K562 (cell line): ENCODE results near the gene RHBDL3. TPM values are rescaled to one million over a fixed set of nuclear protein-coding genes. Genes with fewer than 3 reads are reported as not detected.

Experiments
- CTBP1 ChIP-seq: fragments of 450-650 bp; IDR thresholded peaks from 2 replicates; pipeline ENCODE4 v1.6.1; 2016; ENCODE audit warnings: borderline replicate concordance
- GTF2E2 ChIP-seq: fragments of 200-800 bp; sonication (Bioruptor generic); IDR thresholded peaks from 2 replicates; pipeline ENCODE4 v1.6.1; 2016; ENCODE audit warnings: missing genetic modification characterization, missing compliant biosample characterization
- HDAC2 ChIP-seq: fragments of 450-650 bp; IDR thresholded peaks from 2 replicates; pipeline ENCODE4 v1.6.1; 2016; ENCODE audit warnings: mild to moderate bottlenecking
- NCOA2 ChIP-seq, 2 experiments: fragments of 450-650 bp; IDR thresholded peaks; 2 replicates each; pipeline ENCODE4 v1.6.1; 2018; ENCODE audit warnings: mild to moderate bottlenecking in 2 of 2, moderate library complexity in 1 of 2; ENCODE audit not compliant: partially characterized antibody in 2 of 2
- NCOR1 ChIP-seq: fragments of 450-650 bp; IDR thresholded peaks from 2 replicates; pipeline ENCODE4 v1.6.1; 2016; ENCODE audit warnings: mild to moderate bottlenecking, moderate library complexity
- NRF1 ChIP-seq, 2 experiments: fragments of 450-650 bp; IDR thresholded peaks in 1 of 2; conservative IDR thresholded peaks in 1 of 2; 2 replicates each; pipeline ENCODE4 v1.6.1; 2014; ENCODE audit warnings: mild to moderate bottlenecking in 2 of 2
- PHF8 ChIP-seq: fragments of 200-600 bp; sonication (generic); IDR thresholded peaks from 2 replicates; pipeline ENCODE4 v1.6.1; 2012; ENCODE audit warnings: mixed run types, mild to moderate bottlenecking, inconsistent platforms, low read length, moderate library complexity, borderline replicate concordance
- POLR2AphosphoS5 ChIP-seq: IDR thresholded peaks from 2 replicates; pipeline ENCODE4 v1.6.1; 2011; ENCODE audit warnings: mild to moderate bottlenecking, low read depth, low read length, moderate library complexity; ENCODE audit not compliant: control insufficient read depth, insufficient read depth
- RAD51 ChIP-seq: fragments of 450-650 bp; IDR thresholded peaks from 2 replicates; pipeline ENCODE4 v1.7.1; 2016; ENCODE audit warnings: low read depth, mild to moderate bottlenecking, borderline replicate concordance
- SAFB ChIP-seq: fragments of 200-400 bp; formaldehyde crosslinking; IDR thresholded peaks from 2 replicates; pipeline ENCODE4 v1.6.1; 2017; ENCODE audit warnings: low read depth, low read length, borderline replicate concordance
- SLC30A9 ChIP-seq: fragments of 250-450 bp; sonication (Bioruptor Pico); IDR thresholded peaks from 2 replicates; pipeline ENCODE4 v1.8.0; 2022; ENCODE audit warnings: mild to moderate bottlenecking, moderate library complexity
- SMARCA4 ChIP-seq: fragments of 450-650 bp; IDR thresholded peaks from 2 replicates; pipeline ENCODE4 v1.6.1; 2016
- STAT5B ChIP-seq: fragments of 250-450 bp; sonication (Bioruptor Pico); IDR thresholded peaks from 2 replicates; pipeline ENCODE4 v1.8.0; 2021; ENCODE audit warnings: mild to moderate bottlenecking, inconsistent platforms
- ZNF174 ChIP-seq: fragments of 250-450 bp; sonication (Bioruptor Pico); IDR thresholded peaks from 2 replicates; pipeline ENCODE4 v1.4.0; 2020; ENCODE audit warnings: mild to moderate bottlenecking
- ZNF316 ChIP-seq: fragments of 450-650 bp; IDR thresholded peaks from 2 replicates; pipeline ENCODE4 v1.6.1; 2016
- polyA plus RNA-seq, 8 experiments: library from polyadenylated mRNA; depleted of rRNA in 4 of 8; stranded (reverse) in 5 of 8; unstranded in 3 of 8; fragments of >200 nt; fragmentation: Nextera tagmentation in 2 of 8; fragmentation: Illumina TruSeq in 1 of 8; extraction: Ambion mirVana in 2 of 8; extraction: Trizol in 1 of 8; gene quantifications; 2 replicates each; pipeline versions ENCODE4 v1.2.1 to v1.2.3, GENCODE V29; 2011 to 2014; ENCODE audit warnings: inconsistent platforms in 1 of 8, missing spikeins in 1 of 8
- total RNA-seq, 7 experiments: library from RNA; depleted of rRNA in 6 of 7; stranded (reverse); fragments of >200 nt in 6 of 7; fragmentation: Illumina TruSeq in 2 of 7; extraction: Trizol in 2 of 7; gene quantifications; 2 replicates each; pipeline versions ENCODE4 v1.2.1 to v1.2.3, GENCODE V29; 2011 to 2021; ENCODE audit warnings: low replicate concordance in 1 of 7
- TF ChIP-seq, protein P1 (sequence below), 2 experiments: IDR thresholded peaks in 1 of 2; conservative IDR thresholded peaks in 1 of 2; 2 replicates each; pipeline ENCODE4 v1.6.1; 2016; ENCODE audit warnings: low read depth in 2 of 2, mild to moderate bottlenecking in 1 of 2, missing compliant biosample characterization in 1 of 2, missing genetic modification characterization in 1 of 2, moderate library complexity in 1 of 2
- TF ChIP-seq, protein P2 (sequence below): fragments of 450-650 bp; IDR thresholded peaks from 2 replicates; pipeline ENCODE4 v1.6.1; 2016; ENCODE audit warnings: antibody characterized with exemption
- TF ChIP-seq, protein P3 (sequence below): fragments of 250-450 bp; sonication (Bioruptor Pico); IDR thresholded peaks from 2 replicates; pipeline ENCODE4 v1.8.0; 2021; ENCODE audit warnings: mild to moderate bottlenecking, moderate library complexity
- TF ChIP-seq, protein P4 (sequence below), 2 experiments: fragments of 150-350 bp in 1 of 2; IDR thresholded peaks; 2 replicates each; pipeline ENCODE4 v1.6.1; 2012 to 2016; ENCODE audit warnings: low read depth in 2 of 2, low read length in 2 of 2, mild to moderate bottlenecking in 1 of 2, moderate library complexity in 1 of 2

Gene RHBDL3
- total and polyA plus RNA-seq, 9 of the 15 experiments (the other 6 are each of a cell fraction or from before 2014, with no cell fraction given), result 0.06 to 0.31 (median 0.09) TPM; not detected in 4

DNA sequence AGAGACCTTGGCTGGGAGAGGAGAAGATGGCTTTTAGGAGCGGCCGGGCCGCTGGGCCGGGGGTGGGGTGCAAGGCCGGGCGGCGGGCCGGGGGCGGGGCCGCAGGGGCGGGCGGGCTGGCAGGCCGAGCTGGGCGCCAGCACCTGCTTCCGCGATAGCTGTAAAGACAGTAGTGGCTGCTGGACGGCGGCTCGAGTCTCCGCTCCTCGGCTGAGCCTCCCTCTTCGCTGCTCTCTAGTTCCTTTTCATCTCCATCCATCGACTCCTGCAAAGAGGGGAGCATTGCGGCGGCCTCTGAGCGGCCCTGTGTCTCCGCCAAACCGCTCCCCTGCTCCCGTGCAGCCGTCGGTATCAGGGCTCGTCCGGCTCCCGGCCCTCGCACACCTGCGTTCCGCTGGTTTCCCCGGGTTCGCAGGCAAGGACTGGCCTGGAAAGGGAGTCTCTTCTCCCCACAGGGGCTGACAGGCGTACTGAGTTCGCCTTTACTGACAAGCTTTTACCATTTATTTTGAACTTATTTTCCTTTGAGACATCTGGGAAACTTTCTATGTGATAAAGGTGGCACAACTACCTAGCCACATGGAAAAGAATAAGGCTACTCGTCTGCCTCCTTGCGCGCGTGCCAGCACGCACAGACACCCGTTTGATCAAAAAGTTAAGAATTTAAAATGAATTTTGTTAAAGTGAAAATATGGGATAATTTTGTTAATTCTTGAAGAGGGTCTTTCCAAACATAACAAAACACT is 76.4 kb downstream of the RHBDL3 start, which contains the start of gene C17orf75 (continued):
- TF ChIP-seq NCOR1, result peak; percentile 67; the same call in 1 of the 2 replicates
- TF ChIP-seq, protein P1, sequence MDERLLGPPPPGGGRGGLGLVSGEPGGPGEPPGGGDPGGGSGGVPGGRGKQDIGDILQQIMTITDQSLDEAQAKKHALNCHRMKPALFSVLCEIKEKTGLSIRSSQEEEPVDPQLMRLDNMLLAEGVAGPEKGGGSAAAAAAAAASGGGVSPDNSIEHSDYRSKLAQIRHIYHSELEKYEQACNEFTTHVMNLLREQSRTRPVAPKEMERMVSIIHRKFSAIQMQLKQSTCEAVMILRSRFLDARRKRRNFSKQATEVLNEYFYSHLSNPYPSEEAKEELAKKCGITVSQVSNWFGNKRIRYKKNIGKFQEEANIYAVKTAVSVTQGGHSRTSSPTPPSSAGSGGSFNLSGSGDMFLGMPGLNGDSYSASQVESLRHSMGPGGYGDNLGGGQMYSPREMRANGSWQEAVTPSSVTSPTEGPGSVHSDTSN (CRISPR knock-in tag; IDR thresholded peaks at IDR 0.05; ENCODE audit: low read depth), result no peak
- TF ChIP-seq, protein P1 (tag; conservative IDR thresholded peaks at IDR 0.05; ENCODE audit: low read depth), result peak; percentile 36; the same call in 1 of the 2 replicates
- peak; percentile 87 for TF ChIP-seq CTBP1
- no peak for TF ChIP-seq SLC30A9
- no peak for TF ChIP-seq SAFB
- TF ChIP-seq, protein P2, sequence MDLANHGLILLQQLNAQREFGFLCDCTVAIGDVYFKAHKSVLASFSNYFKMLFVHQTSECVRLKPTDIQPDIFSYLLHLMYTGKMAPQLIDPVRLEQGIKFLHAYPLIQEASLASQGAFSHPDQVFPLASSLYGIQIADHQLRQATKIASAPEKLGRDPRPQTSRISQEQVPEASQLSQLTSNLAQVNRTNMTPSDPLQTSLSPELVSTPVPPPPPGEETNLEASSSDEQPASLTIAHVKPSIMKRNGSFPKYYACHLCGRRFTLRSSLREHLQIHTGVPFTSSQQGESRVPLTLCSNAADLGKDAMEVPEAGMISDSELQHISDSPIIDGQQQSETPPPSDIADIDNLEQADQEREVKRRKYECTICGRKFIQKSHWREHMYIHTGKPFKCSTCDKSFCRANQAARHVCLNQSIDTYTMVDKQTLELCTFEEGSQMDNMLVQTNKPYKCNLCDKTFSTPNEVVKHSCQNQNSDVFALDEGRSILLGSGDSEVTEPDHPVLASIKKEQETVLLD, result peak; percentile 50; the same call in 1 of the 2 replicates
- no peak for TF ChIP-seq HDAC2
- TF ChIP-seq, protein P3, sequence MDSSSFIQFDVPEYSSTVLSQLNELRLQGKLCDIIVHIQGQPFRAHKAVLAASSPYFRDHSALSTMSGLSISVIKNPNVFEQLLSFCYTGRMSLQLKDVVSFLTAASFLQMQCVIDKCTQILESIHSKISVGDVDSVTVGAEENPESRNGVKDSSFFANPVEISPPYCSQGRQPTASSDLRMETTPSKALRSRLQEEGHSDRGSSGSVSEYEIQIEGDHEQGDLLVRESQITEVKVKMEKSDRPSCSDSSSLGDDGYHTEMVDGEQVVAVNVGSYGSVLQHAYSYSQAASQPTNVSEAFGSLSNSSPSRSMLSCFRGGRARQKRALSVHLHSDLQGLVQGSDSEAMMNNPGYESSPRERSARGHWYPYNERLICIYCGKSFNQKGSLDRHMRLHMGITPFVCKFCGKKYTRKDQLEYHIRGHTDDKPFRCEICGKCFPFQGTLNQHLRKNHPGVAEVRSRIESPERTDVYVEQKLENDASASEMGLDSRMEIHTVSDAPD (CRISPR knock-in tag), result no peak
- no peak for TF ChIP-seq ZNF316
- TF ChIP-seq SMARCA4, result no peak
- peak; percentile 74 for TF ChIP-seq POLR2AphosphoS5
- no peak for TF ChIP-seq RAD51
- TF ChIP-seq NRF1 (conservative IDR thresholded peaks at IDR 0.05 in 1 of 2, IDR thresholded peaks at IDR 0.05 in 1 of 2), result peak; percentile 62 to 63
- TF ChIP-seq PHF8, result peak; percentile 72; the same call in 1 of the 2 replicates
- no peak for TF ChIP-seq ZNF174 (CRISPR knock-in tag)
- TF ChIP-seq GTF2E2 (tag), result no peak
- no peak for TF ChIP-seq NCOA2 (IDR thresholded peaks at IDR 0.05; ENCODE audit: partially characterized antibody in 2 of 2)
- no peak for TF ChIP-seq STAT5B (CRISPR knock-in tag)
- TF ChIP-seq, protein P4, sequence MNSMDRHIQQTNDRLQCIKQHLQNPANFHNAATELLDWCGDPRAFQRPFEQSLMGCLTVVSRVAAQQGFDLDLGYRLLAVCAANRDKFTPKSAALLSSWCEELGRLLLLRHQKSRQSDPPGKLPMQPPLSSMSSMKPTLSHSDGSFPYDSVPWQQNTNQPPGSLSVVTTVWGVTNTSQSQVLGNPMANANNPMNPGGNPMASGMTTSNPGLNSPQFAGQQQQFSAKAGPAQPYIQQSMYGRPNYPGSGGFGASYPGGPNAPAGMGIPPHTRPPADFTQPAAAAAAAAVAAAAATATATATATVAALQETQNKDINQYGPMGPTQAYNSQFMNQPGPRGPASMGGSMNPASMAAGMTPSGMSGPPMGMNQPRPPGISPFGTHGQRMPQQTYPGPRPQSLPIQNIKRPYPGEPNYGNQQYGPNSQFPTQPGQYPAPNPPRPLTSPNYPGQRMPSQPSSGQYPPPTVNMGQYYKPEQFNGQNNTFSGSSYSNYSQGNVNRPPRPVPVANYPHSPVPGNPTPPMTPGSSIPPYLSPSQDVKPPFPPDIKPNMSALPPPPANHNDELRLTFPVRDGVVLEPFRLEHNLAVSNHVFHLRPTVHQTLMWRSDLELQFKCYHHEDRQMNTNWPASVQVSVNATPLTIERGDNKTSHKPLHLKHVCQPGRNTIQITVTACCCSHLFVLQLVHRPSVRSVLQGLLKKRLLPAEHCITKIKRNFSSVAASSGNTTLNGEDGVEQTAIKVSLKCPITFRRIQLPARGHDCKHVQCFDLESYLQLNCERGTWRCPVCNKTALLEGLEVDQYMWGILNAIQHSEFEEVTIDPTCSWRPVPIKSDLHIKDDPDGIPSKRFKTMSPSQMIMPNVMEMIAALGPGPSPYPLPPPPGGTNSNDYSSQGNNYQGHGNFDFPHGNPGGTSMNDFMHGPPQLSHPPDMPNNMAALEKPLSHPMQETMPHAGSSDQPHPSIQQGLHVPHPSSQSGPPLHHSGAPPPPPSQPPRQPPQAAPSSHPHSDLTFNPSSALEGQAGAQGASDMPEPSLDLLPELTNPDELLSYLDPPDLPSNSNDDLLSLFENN (IDR thresholded peaks at IDR 0.05; ENCODE audit: low read depth in 2 of 2, low read length in 2 of 2), result peak in 1 of 2 experiments; percentile 51; a peak in 1 of 4 replicates
